HepG2 (cell line): Measurements from ENCODE around the gene CDKL5. TPM values are rescaled to one million over a fixed set of nuclear protein-coding genes. Genes with fewer than 3 reads are reported as not detected.

Source experiments
- ATAC-seq: fragments of 200-7000 bp; cut with Tn5 transposase; 3 replicates; pipeline ENCODE4 v1.9.1; 2020; ENCODE audit warnings: mild to moderate bottlenecking, moderate library complexity
- BruUV-seq: library from RNA; stranded (reverse); fragments of 400-500 nt; replicated peaks from 2 replicates; lab custom pipeline; 2021; lab: Mats Ljungman, UMichigan
- CTCF ChIA-PET: fragments of 300-600 bp; formaldehyde crosslinking; extraction: SDS; loops from one replicate; lab custom pipeline; 2021; ENCODE audit warnings: low total read pairs, inconsistent platforms, low intra/inter-chr PET ratio; lab: Yijun Ruan, JAX
- POLR2A ChIA-PET: fragments of 350-600 bp; sonication (Branson Sonifier 250); formaldehyde crosslinking; loops from one replicate; lab custom pipeline; 2020; ENCODE audit warnings: antibody characterized with exemption, inconsistent platforms; lab: Yijun Ruan, JAX
- DNase-seq: peaks from one replicate; pipeline ENCODE4 v3.0.0-alpha.2; 2015; ENCODE audit warnings: low spot score
- FAIRE-seq: peaks from 3 replicates; lab custom pipeline; 2011; peaks lifted over from hg19 to GRCh38; lab: Jason Lieb, UNC
- H2AFZ ChIP-seq: one replicate; pipeline ENCODE4 v1.6.1; 2011; ENCODE audit warnings: low read length, inconsistent platforms
- H3K27ac ChIP-seq: fragments of 300-600 bp; 3 replicates; pipeline ENCODE4 v1.8.0; 2011; ENCODE audit warnings: mixed run types, mild to moderate bottlenecking, mixed read lengths, low read length, inconsistent platforms; ENCODE audit not compliant: insufficient read depth; ENCODE audit errors: extremely low read length
- H3K27me3 ChIP-seq, 2 experiments: fragments of 200-600 bp in 1 of 2; 2 replicates in 1 of 2; 3 replicates in 1 of 2; pipeline versions ENCODE4 v1.6.0 to v1.8.0; 2011; ENCODE audit warnings: low read length in 2 of 2, mild to moderate bottlenecking in 2 of 2, moderate library complexity in 2 of 2, inconsistent platforms in 1 of 2; ENCODE audit not compliant: insufficient read depth in 2 of 2, control insufficient read depth in 1 of 2
- H3K36me3 ChIP-seq, 2 experiments: fragments of 200-600 bp in 1 of 2; replicated peaks in 1 of 2; 2 replicates in 1 of 2; 3 replicates in 1 of 2; pipeline versions ENCODE4 v1.5.1 to v1.8.0; 2011; ENCODE audit warnings: low read length in 2 of 2, inconsistent platforms in 1 of 2; ENCODE audit not compliant: insufficient read depth in 2 of 2, control insufficient read depth in 1 of 2
- H3K4me1 ChIP-seq: 2 replicates; pipeline ENCODE4 v1.5.1; 2012; ENCODE audit warnings: low read length, inconsistent platforms; ENCODE audit not compliant: insufficient read depth
- H3K4me2 ChIP-seq: 2 replicates; pipeline ENCODE4 v1.6.0; 2011; ENCODE audit warnings: low read depth, low read length, inconsistent platforms
- H3K4me3 ChIP-seq, 3 experiments: fragments of 200-600 bp in 1 of 3; sonication (generic), shearing (Covaris generic) in 1 of 3; replicated peaks in 1 of 3; 2 replicates each; pipeline ENCODE4 v1.5.1; 2011 to 2016; ENCODE audit warnings: low read length in 3 of 3, inconsistent platforms in 2 of 3, low read depth in 2 of 3, mild to moderate bottlenecking in 2 of 3, control low read depth in 1 of 3, mixed read lengths in 1 of 3; ENCODE audit not compliant: insufficient read depth in 1 of 3
- H3K79me2 ChIP-seq: one replicate; pipeline ENCODE4 v1.6.1; 2011; ENCODE audit warnings: low read length, inconsistent platforms; ENCODE audit not compliant: insufficient read depth
- H3K9ac ChIP-seq: 2 replicates; pipeline ENCODE4 v1.6.0; 2011; ENCODE audit warnings: mild to moderate bottlenecking, low read depth, low read length, inconsistent platforms; ENCODE audit not compliant: insufficient read depth
- H3K9me3 ChIP-seq: 2 replicates; pipeline ENCODE4 v1.5.1; 2012; ENCODE audit warnings: mild to moderate bottlenecking, low read length
- H4K20me1 ChIP-seq: 2 replicates; pipeline ENCODE4 v1.6.0; 2011; ENCODE audit warnings: inconsistent platforms, mild to moderate bottlenecking, low read length, moderate library complexity; ENCODE audit not compliant: insufficient read depth
- CC2D1A ChIP-seq: sonication (generic); formaldehyde crosslinking; IDR thresholded peaks from 2 replicates; pipeline ENCODE4 v1.8.1; 2023; ENCODE audit warnings: mild to moderate bottlenecking, missing genetic modification reagents
- CSRNP2 ChIP-seq: sonication (generic); formaldehyde crosslinking; conservative IDR thresholded peaks from 2 replicates; pipeline ENCODE4 v1.8.0; 2022; ENCODE audit warnings: low read depth, missing genetic modification reagents
- FOXP4 ChIP-seq: sonication (generic); formaldehyde crosslinking; IDR thresholded peaks from 2 replicates; pipeline ENCODE4 v1.4.0; 2020; ENCODE audit warnings: missing genetic modification reagents
- HES4 ChIP-seq: sonication (generic); formaldehyde crosslinking; IDR thresholded peaks from 2 replicates; pipeline ENCODE4 v1.9.0; 2021; ENCODE audit warnings: mild to moderate bottlenecking, missing genetic modification reagents, borderline replicate concordance
- KLF16 ChIP-seq, 2 experiments: sonication (generic) in 1 of 2; formaldehyde crosslinking in 1 of 2; IDR thresholded peaks; 2 replicates each; pipeline versions ENCODE4 v1.6.1 to v1.8.0; 2016 to 2023; ENCODE audit warnings: missing genetic modification reagents in 2 of 2, missing compliant biosample characterization in 1 of 2
- NAIF1 ChIP-seq: sonication (generic); formaldehyde crosslinking; IDR thresholded peaks from 2 replicates; pipeline ENCODE4 v1.5.0; 2020; ENCODE audit warnings: mild to moderate bottlenecking, missing genetic modification reagents, borderline replicate concordance
- RBM22 ChIP-seq: fragments of 200-400 bp; formaldehyde crosslinking; optimal IDR thresholded peaks from 2 replicates; pipeline ENCODE3; 2017; ENCODE audit warnings: mild to moderate bottlenecking, low read length, moderate library complexity
- REPIN1 ChIP-seq: sonication (generic); formaldehyde crosslinking; IDR thresholded peaks from 2 replicates; pipeline ENCODE4 v1.8.0; 2022; ENCODE audit warnings: missing genetic modification reagents, low read depth, mild to moderate bottlenecking, borderline replicate concordance
- SOX6 ChIP-seq, 2 experiments: fragments of 450-650 bp in 1 of 2; sonication (generic) in 1 of 2; formaldehyde crosslinking in 1 of 2; IDR thresholded peaks; 2 replicates each; pipeline versions ENCODE4 v1.4.0 to v1.6.1; 2017 to 2020; ENCODE audit warnings: antibody characterized with exemption in 1 of 2, mild to moderate bottlenecking in 1 of 2, missing genetic modification reagents in 1 of 2
- ZFAT ChIP-seq: sonication (generic); formaldehyde crosslinking; conservative IDR thresholded peaks from 2 replicates; pipeline ENCODE4 v1.8.1; 2023; ENCODE audit warnings: missing genetic modification reagents, inconsistent platforms
- ZKSCAN5 ChIP-seq: sonication (generic); formaldehyde crosslinking; IDR thresholded peaks from 2 replicates; pipeline ENCODE4 v1.5.1; 2020; ENCODE audit warnings: mild to moderate bottlenecking, missing genetic modification reagents
- ZMYM4 ChIP-seq: sonication (generic); formaldehyde crosslinking; IDR thresholded peaks from 2 replicates; pipeline ENCODE4 v1.8.1; 2023; ENCODE audit warnings: mild to moderate bottlenecking, missing genetic modification reagents
- ZNF138 ChIP-seq: sonication (generic); formaldehyde crosslinking; IDR thresholded peaks from 2 replicates; pipeline ENCODE4 v1.5.0; 2020; ENCODE audit warnings: mild to moderate bottlenecking, low read depth, missing genetic modification reagents
- ZNF292 ChIP-seq: sonication (generic); formaldehyde crosslinking; IDR thresholded peaks from 2 replicates; pipeline ENCODE4 v1.8.1; 2022; ENCODE audit warnings: mild to moderate bottlenecking, low read depth, missing genetic modification reagents, borderline replicate concordance
- ZNF441 ChIP-seq: sonication (generic); formaldehyde crosslinking; IDR thresholded peaks from 2 replicates; pipeline ENCODE4 v1.7.0; 2021; ENCODE audit warnings: missing genetic modification reagents, borderline replicate concordance
- WGBS: methylation state at CpG from one replicate; pipeline ENCODE4 v1.1.6; 2017; ENCODE audit warnings: low lambda C conversion rate; 5-methylcytosine and 5-hydroxymethylcytosine counted together
- in situ Hi-C: cut with HindIII; loops from 2 replicates; pipeline ENCODE4 v1.10.0; 2017; ENCODE audit warnings: low pct_unique_long_range_greater_than_20kb; ENCODE audit not compliant: extremely low pct_ligation_motif_present
- intact Hi-C: fragments of 100-400 bp; cut with micrococcal nuclease; formaldehyde crosslinking; loops from one replicate; pipeline ENCODE4 v1.10.0; 2022; ENCODE audit not compliant: unreplicated experiment
- polyA plus RNA-seq, 8 experiments: library from polyadenylated mRNA; depleted of rRNA in 3 of 8; stranded (reverse) in 7 of 8; unstranded in 1 of 8; fragments of >200 nt; fragmentation: Illumina TruSeq in 4 of 8; extraction: Trizol in 4 of 8; gene quantifications; 2 replicates each; pipeline versions ENCODE4 v1.2.1 to v1.2.3, GENCODE V29; 2011 to 2016; ENCODE audit warnings: low read depth in 4 of 8, missing spikeins in 1 of 8, mixed read lengths in 1 of 8; ENCODE audit not compliant: insufficient read depth in 1 of 8
- total RNA-seq, 5 experiments: library from RNA; depleted of rRNA; stranded (reverse); fragments of >200 nt; fragmentation: Illumina TruSeq; extraction: Trizol; gene quantifications; 2 replicates each; pipeline ENCODE4 v1.2.3, GENCODE V29; 2016; ENCODE audit warnings: low read depth in 1 of 5
- TF ChIP-seq, protein P1 (sequence below): sonication (generic); formaldehyde crosslinking; IDR thresholded peaks from 2 replicates; pipeline ENCODE4 v1.4.0; 2020; ENCODE audit warnings: missing genetic modification reagents
- TF ChIP-seq, protein P2 (sequence below): sonication (generic); formaldehyde crosslinking; conservative IDR thresholded peaks from 2 replicates; pipeline ENCODE4 v1.8.1; 2023; ENCODE audit warnings: missing genetic modification reagents

Gene CDKL5
- total and polyA plus RNA-seq, 2 of the 13 experiments (the other 11 are each of a cell fraction or from before 2014, with no cell fraction given): 2.8 to 7.0 TPM

GRCh38 chrX:18681996-18682395, 256.6 kb downstream of the CDKL5 start (continued):
- no peak for TF ChIP-seq ZNF138 (CRISPR knock-in tag)
- TF ChIP-seq, protein P1, sequence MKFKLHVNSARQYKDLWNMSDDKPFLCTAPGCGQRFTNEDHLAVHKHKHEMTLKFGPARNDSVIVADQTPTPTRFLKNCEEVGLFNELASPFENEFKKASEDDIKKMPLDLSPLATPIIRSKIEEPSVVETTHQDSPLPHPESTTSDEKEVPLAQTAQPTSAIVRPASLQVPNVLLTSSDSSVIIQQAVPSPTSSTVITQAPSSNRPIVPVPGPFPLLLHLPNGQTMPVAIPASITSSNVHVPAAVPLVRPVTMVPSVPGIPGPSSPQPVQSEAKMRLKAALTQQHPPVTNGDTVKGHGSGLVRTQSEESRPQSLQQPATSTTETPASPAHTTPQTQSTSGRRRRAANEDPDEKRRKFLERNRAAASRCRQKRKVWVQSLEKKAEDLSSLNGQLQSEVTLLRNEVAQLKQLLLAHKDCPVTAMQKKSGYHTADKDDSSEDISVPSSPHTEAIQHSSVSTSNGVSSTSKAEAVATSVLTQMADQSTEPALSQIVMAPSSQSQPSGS: no peak
- TF ChIP-seq HES4 (CRISPR knock-in tag): no peak

DNA sequence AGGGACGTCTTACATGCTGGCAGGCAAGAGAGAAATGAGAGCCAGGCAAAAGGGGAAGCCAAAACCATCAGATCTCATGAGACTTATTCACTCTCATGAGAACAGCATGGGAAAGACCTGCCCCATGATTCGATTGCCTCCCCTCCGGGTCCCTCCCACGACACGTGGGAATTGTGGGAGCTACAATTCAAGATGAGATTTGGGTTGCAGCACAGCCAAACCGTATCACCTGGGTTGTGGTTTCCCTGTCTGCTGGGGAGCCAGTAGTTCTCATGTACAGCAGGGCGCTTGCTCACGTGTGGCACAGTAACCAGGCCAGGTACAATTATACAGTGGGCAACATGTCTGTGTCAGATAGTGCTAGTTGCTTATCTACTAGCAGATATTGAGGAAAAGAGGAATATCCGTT, 257.6 kb downstream of the CDKL5 start:
- WGBS: 0% methylated on average over 2 of the region's 9 CpGs
- Histone ChIP-seq H3K9me3 (no peaks in the 10 kb centered on the region), H3K36me3 (no peaks in the 10 kb centered on the region), H3K9ac (no peak overlapping the region), H2AFZ (no peak overlapping the region), H3K4me2 (no peak overlapping the region), H3K27ac (no peak overlapping the region), H3K79me2 (no peaks in the 10 kb centered on the region), H3K4me3 (no peak overlapping the region), H4K20me1 (no peaks in the 10 kb centered on the region), H3K4me1 (peaks cover 8% of the 10 kb centered on the region; the same call in 1 of the 2 replicates), H3K27me3 (no peaks in the 10 kb centered on the region)
- POLR2A ChIA-PET: no interaction called here
- intact Hi-C loops (no loop called here), in situ Hi-C loops (no loop called here)
- FAIRE-seq (no peak), DNase-seq (no peak), ATAC-seq (no peak)
- no peak for TF ChIP-seq RBM22
- no peak for TF ChIP-seq ZNF441 (CRISPR knock-in tag)
- TF ChIP-seq, protein P2, sequence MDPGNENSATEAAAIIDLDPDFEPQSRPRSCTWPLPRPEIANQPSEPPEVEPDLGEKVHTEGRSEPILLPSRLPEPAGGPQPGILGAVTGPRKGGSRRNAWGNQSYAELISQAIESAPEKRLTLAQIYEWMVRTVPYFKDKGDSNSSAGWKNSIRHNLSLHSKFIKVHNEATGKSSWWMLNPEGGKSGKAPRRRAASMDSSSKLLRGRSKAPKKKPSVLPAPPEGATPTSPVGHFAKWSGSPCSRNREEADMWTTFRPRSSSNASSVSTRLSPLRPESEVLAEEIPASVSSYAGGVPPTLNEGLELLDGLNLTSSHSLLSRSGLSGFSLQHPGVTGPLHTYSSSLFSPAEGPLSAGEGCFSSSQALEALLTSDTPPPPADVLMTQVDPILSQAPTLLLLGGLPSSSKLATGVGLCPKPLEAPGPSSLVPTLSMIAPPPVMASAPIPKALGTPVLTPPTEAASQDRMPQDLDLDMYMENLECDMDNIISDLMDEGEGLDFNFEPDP (CRISPR knock-in tag): no peak
- TF ChIP-seq SOX6 (IDR thresholded peaks at IDR 0.05): no peak
- no peak for TF ChIP-seq SOX6 (CRISPR knock-in tag; IDR thresholded peaks at IDR 0.05)
- TF ChIP-seq ZFAT (CRISPR knock-in tag): no peak
- no peak for TF ChIP-seq FOXP4 (CRISPR knock-in tag)
- TF ChIP-seq REPIN1 (CRISPR knock-in tag): no peak
- TF ChIP-seq ZMYM4: no peak
- TF ChIP-seq CSRNP2 (CRISPR knock-in tag): no peak
- TF ChIP-seq ZNF292: no peak
- no peak for TF ChIP-seq KLF16 (CRISPR knock-in tag; IDR thresholded peaks at IDR 0.05)
- TF ChIP-seq NAIF1: no peak
- no peak for TF ChIP-seq ZKSCAN5
- TF ChIP-seq CC2D1A (CRISPR knock-in tag): no peak
- no TSS peak for BruUV-seq
- CTCF ChIA-PET: no interaction called here
